ENCODE data around the gene AMIGO1.

The AMIGO1 gene

GRCh38 chr1:109530457-109531087, 21.0 kb upstream of the AMIGO1 start:
- Histone ChIP-seq H3K27me3 (replicated peaks; ENCODE audit: control insufficient read depth, insufficient read depth, low read length) (no peaks in the 10 kb centered on the region), H3K4me3 (replicated peaks; ENCODE audit: low read depth, low read length) (no peak overlapping the region), H3K36me3 (ENCODE audit: control insufficient read depth, insufficient read depth, low read length) (no peaks in the 10 kb centered on the region)
- no peak for DNase-seq (ENCODE audit: extremely low read depth, insufficient read length)
- TF ChIP-seq CTCF (IDR thresholded peaks at IDR 0.05; ENCODE audit: insufficient read depth, low read length, poor library complexity, severe bottlenecking): no peak

GRCh38 chr1:109529881-109530456, 20.4 kb upstream of the AMIGO1 start:
- no peak for DNase-seq (ENCODE audit: extremely low read depth, insufficient read length)
- TF ChIP-seq CTCF (IDR thresholded peaks at IDR 0.05; ENCODE audit: insufficient read depth, low read length, poor library complexity, severe bottlenecking): no peak
- Histone ChIP-seq H3K27me3 (replicated peaks; ENCODE audit: control insufficient read depth, insufficient read depth, low read length) (no peaks in the 10 kb centered on the region), H3K36me3 (ENCODE audit: control insufficient read depth, insufficient read depth, low read length) (no peaks in the 10 kb centered on the region), H3K4me3 (replicated peaks; ENCODE audit: low read depth, low read length) (no peak overlapping the region)

GRCh38 chr1:109528712-109529111, 19.2 kb upstream of the AMIGO1 start:
- no peak for DNase-seq (ENCODE audit: extremely low read depth, insufficient read length)
- H3K27me3 ChIP-seq (replicated peaks; ENCODE audit: control insufficient read depth, insufficient read depth, low read length): no peaks in the 10 kb centered on the region
- H3K36me3 ChIP-seq (ENCODE audit: control insufficient read depth, insufficient read depth, low read length): no peaks in the 10 kb centered on the region
- TF ChIP-seq CTCF (IDR thresholded peaks at IDR 0.05; ENCODE audit: insufficient read depth, low read length, poor library complexity, severe bottlenecking): no peak
- H3K4me3 ChIP-seq (replicated peaks; ENCODE audit: low read depth, low read length): no peak overlapping the region

GRCh38 chr1:109527846-109528695, 18.5 kb upstream of the AMIGO1 start:
- no peak for DNase-seq (ENCODE audit: extremely low read depth, insufficient read length)
- TF ChIP-seq CTCF (IDR thresholded peaks at IDR 0.05; ENCODE audit: insufficient read depth, low read length, poor library complexity, severe bottlenecking): no peak

GRCh38 chr1:109527098-109527811, 17.7 kb upstream of the AMIGO1 start:
- Histone ChIP-seq H3K27me3 (replicated peaks; ENCODE audit: control insufficient read depth, insufficient read depth, low read length) (no peaks in the 10 kb centered on the region), H3K4me3 (replicated peaks; ENCODE audit: low read depth, low read length) (no peak overlapping the region), H3K36me3 (ENCODE audit: control insufficient read depth, insufficient read depth, low read length) (no peaks in the 10 kb centered on the region)
- DNase-seq (ENCODE audit: extremely low read depth, insufficient read length): peak; percentile 58
- TF ChIP-seq CTCF (IDR thresholded peaks at IDR 0.05; ENCODE audit: insufficient read depth, low read length, poor library complexity, severe bottlenecking): no peak

More at GRCh38 chr1:109527846-109528695, 18.5 kb upstream of the AMIGO1 start:
- H3K36me3 ChIP-seq (ENCODE audit: control insufficient read depth, insufficient read depth, low read length): no peaks in the 10 kb centered on the region
- H3K27me3 ChIP-seq (replicated peaks; ENCODE audit: control insufficient read depth, insufficient read depth, low read length): no peaks in the 10 kb centered on the region
- no peak overlapping the region for H3K4me3 ChIP-seq (replicated peaks; ENCODE audit: low read depth, low read length)
